Retina (tissue), 1 donor: ENCODE data around the gene EPHA3.

Experiments
- DNase-seq: peaks from one replicate; pipeline ENCODE4 v3.0.0-alpha.2; 2016

EPHA3 gene

GRCh38 chr3:89467898-89468363 is 360.5 kb downstream of the EPHA3 start:
- peak; percentile 34 for DNase-seq

GRCh38 chr3:89472101-89472500 is 364.7 kb downstream of the EPHA3 start:
- DNase-seq = no peak

GRCh38 chr3:89474333-89475130 is 367.1 kb downstream of the EPHA3 start:
- no peak for DNase-seq

GRCh38 chr3:89488800-89489580 is 381.6 kb downstream of the EPHA3 start:
- DNase-seq = no peak

- no peak for DNase-seq
Observed at GRCh38 chr3:89490129-89490528, 382.7 kb downstream of the EPHA3 start.

- no peak for DNase-seq
Observed at GRCh38 chr3:89494734-89495133, 387.3 kb downstream of the EPHA3 start.

- no peak for DNase-seq
Observed at GRCh38 chr3:89503891-89504391, 396.5 kb downstream of the EPHA3 start.

GRCh38 chr3:89504432-89504831 is 397.0 kb downstream of the EPHA3 start:
- peak; percentile 18 for DNase-seq

GRCh38 chr3:89506462-89507103 is 399.2 kb downstream of the EPHA3 start:
- DNase-seq = no peak

GRCh38 chr3:89521328-89521727 is 413.9 kb downstream of the EPHA3 start:
- no peak for DNase-seq

- no peak for DNase-seq
Observed at GRCh38 chr3:89522155-89522554, 414.7 kb downstream of the EPHA3 start.

- no peak for DNase-seq
Observed at GRCh38 chr3:89525609-89526008, 418.2 kb downstream of the EPHA3 start.

- DNase-seq = no peak
Observed at GRCh38 chr3:89527736-89528305, 420.4 kb downstream of the EPHA3 start.
